Testis (tissue), 3 donors: ENCODE measurements around the gene LRRK1. TPM values are rescaled to one million over a fixed set of nuclear protein-coding genes. Genes with fewer than 3 reads are reported as not detected.

ENCODE experiments used
- DNase-seq: peaks from one replicate; pipeline ENCODE4 v3.0.0-alpha.2; 2019
- H3K27ac ChIP-seq, 2 donors: fragments of 200-600 bp; sonication (generic); one replicate each; pipeline ENCODE4 v1.5.1; 2019
- H3K27me3 ChIP-seq: fragments of 200-600 bp; sonication (generic); one replicate; pipeline ENCODE4 v1.5.1; 2019
- H3K36me3 ChIP-seq: fragments of 200-600 bp; sonication (generic); one replicate; pipeline ENCODE4 v1.5.1; 2017; ENCODE audit warnings: low read depth; ENCODE audit errors: missing control alignments
- H3K4me1 ChIP-seq: fragments of 200-600 bp; sonication (generic); one replicate; pipeline ENCODE4 v1.5.1; 2019
- H3K4me3 ChIP-seq, 2 donors: fragments of 200-600 bp; sonication (generic); one replicate each; pipeline ENCODE4 v1.5.1; 2017 to 2019
- H3K9me3 ChIP-seq: fragments of 200-600 bp; sonication (generic); one replicate; pipeline ENCODE4 v1.5.1; 2017
- POLR2A ChIP-seq: fragments of 450-650 bp; IDR thresholded peaks from one replicate; pipeline ENCODE4 v1.6.1; 2017; ENCODE audit warnings: antibody characterized with exemption, mild to moderate bottlenecking, moderate library complexity
- WGBS, 2 donors: methylation state at CpG; one replicate each; pipeline ENCODE4 v1.1.5; 2018; 5-methylcytosine and 5-hydroxymethylcytosine counted together
- intact Hi-C: fragments of 100-400 bp; cut with DNase I; formaldehyde crosslinking; loops from one replicate; pipeline ENCODE4 v1.15.1; 2023; ENCODE audit warnings: low total_unique reads
- polyA plus RNA-seq: library from polyadenylated mRNA; stranded (reverse); fragments of 350-450 nt; fragmentation: Illumina TruSeq; extraction: RNeasy Lipid Tissue Mini Kit (QIAGEN cat#74804); gene quantifications from one replicate; pipeline ENCODE4 v1.2.3, GENCODE V29; 2014; ENCODE audit warnings: low read depth, low replicate concordance; ENCODE audit not compliant: insufficient read depth
- total RNA-seq, 2 donors: library from RNA; depleted of rRNA; stranded (reverse); fragments of >200 nt; gene quantifications; one replicate each; pipeline ENCODE4 v1.2.3, GENCODE V29; 2016
- TF ChIP-seq, protein P1 (sequence below), 3 experiments: fragments of 450-650 bp in 2 of 3; fragments of 200-600 bp in 1 of 3; sonication (generic) in 1 of 3; IDR thresholded peaks; one replicate each; pipeline ENCODE4 v1.5.1; 2016 to 2019; ENCODE audit warnings: antibody characterized with exemption in 3 of 3, mild to moderate bottlenecking in 2 of 3, moderate library complexity in 1 of 3

Gene LRRK1
- total and polyA plus RNA-seq, 3 donors from 2014 or later = 18.8 to 24.6 (median 23.0) TPM

DNA sequence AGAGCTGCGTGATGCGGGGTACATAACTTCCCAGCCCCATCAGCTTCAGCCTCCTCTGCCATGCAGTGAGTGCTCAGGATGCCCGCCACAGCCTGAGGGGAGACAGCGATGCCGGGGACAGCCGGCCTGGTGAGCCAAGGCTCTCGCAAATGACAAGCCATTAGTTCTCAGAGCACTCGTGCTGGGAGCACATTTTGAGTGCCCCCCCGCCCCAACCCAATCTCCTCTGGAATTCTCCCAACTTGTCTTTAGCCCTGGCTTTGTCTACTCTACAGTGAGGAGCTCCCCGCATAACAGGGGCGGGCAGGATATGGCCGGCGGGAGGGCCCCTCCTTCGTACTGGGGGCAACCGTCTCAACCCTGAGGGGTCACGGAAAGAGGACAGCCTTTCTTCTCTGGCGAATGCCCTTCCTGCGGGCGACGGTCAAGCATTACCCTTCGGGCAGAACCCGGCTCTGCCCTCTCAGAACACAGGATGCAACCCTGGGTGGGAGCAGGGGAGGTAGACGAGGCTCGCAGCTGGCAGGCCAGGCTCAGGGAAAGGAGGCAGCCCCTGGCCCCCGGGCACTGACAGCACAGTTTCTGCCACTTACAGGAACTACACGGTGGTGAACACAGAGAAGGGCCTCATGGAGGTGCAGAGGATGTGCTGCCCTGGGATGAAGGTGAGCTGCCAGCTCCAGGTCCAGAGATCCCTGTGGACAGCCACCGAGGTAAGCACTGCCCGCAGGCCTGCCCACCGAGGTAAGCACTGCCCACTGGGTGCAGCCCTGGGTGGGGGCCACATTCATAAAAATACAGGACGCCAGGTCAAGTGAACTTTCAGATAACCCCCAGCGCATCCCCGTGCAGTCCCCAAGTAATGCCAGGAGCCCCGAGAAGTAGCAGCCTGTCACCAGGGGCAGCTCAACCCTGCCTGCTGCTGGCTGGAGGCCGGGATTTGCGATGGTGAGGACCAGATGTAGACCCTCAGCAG is 141.7 kb downstream of the LRRK1 start:
- peak; percentile 6 for DNase-seq

DNA sequence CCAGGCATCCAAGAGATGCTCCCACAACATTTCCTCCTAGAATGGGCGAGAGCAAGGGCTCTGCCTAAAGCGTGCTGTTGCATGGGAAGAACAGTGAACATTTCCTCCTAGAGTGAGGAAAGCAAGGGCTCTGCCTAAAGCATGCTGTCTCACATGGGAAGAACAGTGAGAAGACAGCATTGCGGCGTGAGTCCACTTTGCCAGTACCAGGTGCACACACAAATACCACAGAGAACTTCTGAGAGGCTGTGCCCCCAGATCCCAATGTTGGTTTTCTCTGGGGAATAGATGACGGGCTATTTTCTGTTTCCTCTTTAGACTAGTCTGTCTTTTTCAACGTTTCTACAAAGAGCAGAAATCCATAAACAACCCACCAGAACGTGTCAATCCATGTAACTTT is 142.9 kb downstream of the LRRK1 start:
- Histone ChIP-seq H3K9me3 (no peaks in the 10 kb centered on the region), H3K27me3 (no peaks in the 10 kb centered on the region), H3K27ac (no peak overlapping the region), H3K36me3 (no peaks in the 10 kb centered on the region), H3K4me1 (peaks cover 24% of the 10 kb centered on the region), H3K4me3 (no peak overlapping the region)
- peak; percentile 8 for DNase-seq
- WGBS, 2 donors = 72 to 85% methylated on average over 7 of the region's 7 CpGs
- TF ChIP-seq, protein P1, sequence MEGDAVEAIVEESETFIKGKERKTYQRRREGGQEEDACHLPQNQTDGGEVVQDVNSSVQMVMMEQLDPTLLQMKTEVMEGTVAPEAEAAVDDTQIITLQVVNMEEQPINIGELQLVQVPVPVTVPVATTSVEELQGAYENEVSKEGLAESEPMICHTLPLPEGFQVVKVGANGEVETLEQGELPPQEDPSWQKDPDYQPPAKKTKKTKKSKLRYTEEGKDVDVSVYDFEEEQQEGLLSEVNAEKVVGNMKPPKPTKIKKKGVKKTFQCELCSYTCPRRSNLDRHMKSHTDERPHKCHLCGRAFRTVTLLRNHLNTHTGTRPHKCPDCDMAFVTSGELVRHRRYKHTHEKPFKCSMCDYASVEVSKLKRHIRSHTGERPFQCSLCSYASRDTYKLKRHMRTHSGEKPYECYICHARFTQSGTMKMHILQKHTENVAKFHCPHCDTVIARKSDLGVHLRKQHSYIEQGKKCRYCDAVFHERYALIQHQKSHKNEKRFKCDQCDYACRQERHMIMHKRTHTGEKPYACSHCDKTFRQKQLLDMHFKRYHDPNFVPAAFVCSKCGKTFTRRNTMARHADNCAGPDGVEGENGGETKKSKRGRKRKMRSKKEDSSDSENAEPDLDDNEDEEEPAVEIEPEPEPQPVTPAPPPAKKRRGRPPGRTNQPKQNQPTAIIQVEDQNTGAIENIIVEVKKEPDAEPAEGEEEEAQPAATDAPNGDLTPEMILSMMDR (IDR thresholded peaks at IDR 0.05) = no peak
- no peak for TF ChIP-seq POLR2A
- intact Hi-C loops = no loop called here

More for the DNA sequence above, 141.7 kb downstream of the LRRK1 start:
- TF ChIP-seq, protein P1 (IDR thresholded peaks at IDR 0.05) = no peak
- no peak for TF ChIP-seq POLR2A
- Histone ChIP-seq H3K9me3 (no peaks in the 10 kb centered on the region), H3K4me1 (peaks cover 22% of the 10 kb centered on the region), H3K27me3 (no peaks in the 10 kb centered on the region), H3K36me3 (no peaks in the 10 kb centered on the region), H3K27ac (no peak overlapping the region), H3K4me3 (no peak overlapping the region)
- 91 to 92% methylated on average over 17 to 35 of the region's 35 CpGs for WGBS, 2 donors
- intact Hi-C loops = no loop called here

DNA sequence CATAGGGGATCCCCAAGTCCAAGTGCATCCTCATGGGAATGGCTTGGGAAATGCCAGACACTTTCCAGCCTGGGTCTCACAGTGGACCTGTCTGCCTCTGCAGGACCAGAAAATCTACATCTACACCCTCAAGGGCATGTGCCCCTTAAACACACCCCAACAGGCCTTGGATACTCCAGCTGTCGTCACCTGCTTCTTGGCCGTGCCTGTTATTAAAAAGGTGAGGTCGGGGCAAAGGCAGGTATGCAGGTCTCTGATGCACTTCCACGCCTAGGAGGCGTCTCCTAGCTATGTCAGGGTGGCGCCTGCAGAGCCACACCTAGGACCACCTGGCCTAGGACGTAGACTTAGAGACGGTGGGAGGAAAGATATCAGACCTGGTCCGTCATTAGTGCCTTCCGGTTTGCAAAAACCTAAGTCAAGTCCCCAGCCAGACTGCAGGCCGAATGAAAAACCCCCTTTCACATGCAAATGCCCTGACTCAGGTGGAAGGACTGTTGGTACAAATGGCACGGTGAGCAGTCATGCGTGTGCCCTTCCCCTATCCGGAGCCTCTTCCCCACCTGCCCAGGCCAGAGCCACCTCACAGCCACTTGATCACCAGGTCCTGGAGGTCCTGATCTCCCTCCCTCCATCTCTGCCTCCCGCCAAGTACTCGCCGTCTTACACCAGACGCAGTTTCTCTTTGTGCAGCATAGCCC is 143.5 kb downstream of the LRRK1 start:
- Histone ChIP-seq H3K4me1 (peaks cover 29% of the 10 kb centered on the region), H3K4me3 (no peak overlapping the region), H3K27ac (no peak overlapping the region), H3K27me3 (no peaks in the 10 kb centered on the region), H3K9me3 (no peaks in the 10 kb centered on the region), H3K36me3 (no peaks in the 10 kb centered on the region)
- DNase-seq = peak; percentile 5
- intact Hi-C loops = no loop called here
- TF ChIP-seq, protein P1 (IDR thresholded peaks at IDR 0.05) = no peak
- TF ChIP-seq POLR2A = no peak
- 90 to 93% methylated on average over 17 to 18 of the region's 18 CpGs for WGBS, 2 donors

DNA sequence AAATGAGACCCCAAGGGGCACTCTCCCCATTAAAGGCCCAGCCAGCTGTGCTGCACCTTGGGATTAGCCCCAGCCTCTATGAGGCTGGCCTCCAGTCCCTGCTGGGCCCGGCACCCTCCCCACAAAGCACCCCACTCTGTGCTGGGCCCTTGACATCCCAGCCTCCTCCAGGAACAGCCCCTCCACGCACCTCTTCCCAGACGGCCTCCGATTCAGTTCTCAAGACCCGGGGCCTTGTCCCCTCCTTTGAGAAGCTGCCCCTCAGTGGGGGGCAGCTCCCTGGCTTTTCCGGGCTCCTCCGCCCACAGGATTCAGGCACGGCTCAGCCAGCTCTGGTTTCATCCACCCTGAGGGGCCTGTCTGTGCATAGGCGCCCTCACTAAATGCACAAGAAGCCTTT is 144.1 kb downstream of the LRRK1 start:
- H3K27ac ChIP-seq = no peak overlapping the region
- 85 to 90% methylated on average over 7 to 9 of the region's 9 CpGs for WGBS, 2 donors
- H3K4me1 ChIP-seq = peaks cover 34% of the 10 kb centered on the region
- DNase-seq = peak; percentile 8
- TF ChIP-seq, protein P1 (IDR thresholded peaks at IDR 0.05) = no peak
- no peaks in the 10 kb centered on the region for H3K9me3 ChIP-seq
- H3K27me3 ChIP-seq = no peaks in the 10 kb centered on the region
- intact Hi-C loops = no loop called here
- H3K36me3 ChIP-seq = no peaks in the 10 kb centered on the region
- H3K4me3 ChIP-seq = no peak overlapping the region
